Skin epidermis (tissue), 12 donors: ENCODE data around the gene TLE1.
"Not testable (repeated sequence)": the region's sequence is repeated elsewhere in the genome, so short reads cannot be mapped to it uniquely, and the experiment has no call there.

Source experiments
- H3K27ac ChIP-seq, 21 experiments: fragments of 200-600 bp; sonication (generic) in 11 of 21; one replicate each; pipeline ENCODE4 v1.5.0; 2020; ENCODE audit warnings: mild to moderate bottlenecking in 3 of 21, inconsistent platforms in 2 of 21, moderate library complexity in 2 of 21
- H3K4me3 ChIP-seq, 7 experiments: fragments of 200-600 bp; sonication (generic) in 2 of 7; one replicate each; pipeline ENCODE4 v1.5.0; 2020; ENCODE audit warnings: inconsistent platforms in 2 of 7, mild to moderate bottlenecking in 2 of 7, moderate library complexity in 1 of 7

TLE1 gene

GRCh38 chr9:81689343-81690175, at the start of gene TLE1:
TLE1 (minus strand) TSS chr9:81689547; CDS start chr9:81688240, 1,307 bp downstream.
- Histone ChIP-seq H3K4me3 (peak within 1 kb of the TSS; percentile 59 to 79 (median 71)), H3K27ac (peak within 1 kb of the TSS; percentile 53 to 89 (median 81))

- Histone ChIP-seq H3K27ac (no peak overlapping the region), H3K4me3 (no peak overlapping the region)
These were observed 48.6 kb upstream of the TLE1 start for GRCh38 chr9:81737871-81738507.

GRCh38 chr9:81730498-81730897, 41.2 kb upstream of the TLE1 start:
- H3K27ac ChIP-seq, H3K4me3 ChIP-seq: not testable (repeated sequence)

GRCh38 chr9:81729135-81729534, 39.8 kb upstream of the TLE1 start:
- H3K27ac ChIP-seq = no peak overlapping the region

GRCh38 chr9:81724242-81724889, 35.0 kb upstream of the TLE1 start:
- no peak overlapping the region for H3K27ac ChIP-seq
- no peak overlapping the region for H3K4me3 ChIP-seq

More at GRCh38 chr9:81729135-81729534, 39.8 kb upstream of the TLE1 start:
- no peak overlapping the region for H3K4me3 ChIP-seq

- no peak overlapping the region for H3K27ac ChIP-seq
- H3K4me3 ChIP-seq = no peak overlapping the region
These were observed 32.9 kb upstream of the TLE1 start for GRCh38 chr9:81722277-81722676.

GRCh38 chr9:81720450-81721086, 31.2 kb upstream of the TLE1 start:
- no peak overlapping the region for H3K4me3 ChIP-seq
- H3K27ac ChIP-seq = no peak overlapping the region

GRCh38 chr9:81719972-81720371, 30.6 kb upstream of the TLE1 start:
- H3K27ac ChIP-seq = no peak overlapping the region
- H3K4me3 ChIP-seq = no peak overlapping the region

GRCh38 chr9:81718244-81718643, 28.9 kb upstream of the TLE1 start:
- Histone ChIP-seq H3K4me3 (no peak overlapping the region), H3K27ac (no peak overlapping the region)

GRCh38 chr9:81717747-81718077, 28.4 kb upstream of the TLE1 start:
- Histone ChIP-seq H3K4me3 (no peak overlapping the region), H3K27ac (no peak overlapping the region)

GRCh38 chr9:81717061-81717746, 27.9 kb upstream of the TLE1 start:
- no peak overlapping the region for H3K4me3 ChIP-seq

GRCh38 chr9:81716409-81716808, 27.1 kb upstream of the TLE1 start:
- Histone ChIP-seq H3K27ac (no peak overlapping the region), H3K4me3 (no peak overlapping the region)

More at GRCh38 chr9:81717061-81717746, 27.9 kb upstream of the TLE1 start:
- H3K27ac ChIP-seq = no peak overlapping the region

GRCh38 chr9:81705578-81705977, 16.2 kb upstream of the TLE1 start:
- Histone ChIP-seq H3K27ac (no peak overlapping the region), H3K4me3 (no peak overlapping the region)

- Histone ChIP-seq H3K4me3 (no peak overlapping the region), H3K27ac (no peak overlapping the region)
These were observed 5.2 kb upstream of the TLE1 start for GRCh38 chr9:81694541-81694940.

- no peak overlapping the region for H3K4me3 ChIP-seq
- no peak overlapping the region for H3K27ac ChIP-seq
These were observed 4.5 kb upstream of the TLE1 start for GRCh38 chr9:81693671-81694378.

GRCh38 chr9:81690251-81690851, 1.0 kb upstream of the TLE1 start:
- H3K27ac ChIP-seq = peak overlapping the region in 17 of 21 experiments; percentile 19 to 86 (median 72)
- peak overlapping the region; percentile 59 to 79 (median 71) for H3K4me3 ChIP-seq

GRCh38 chr9:81689093-81689342, 329 bp downstream of the TLE1 start:
- Histone ChIP-seq H3K27ac (peak overlapping the region in 20 of 21 experiments; percentile 53 to 89 (median 82)), H3K4me3 (peak overlapping the region; percentile 59 to 79 (median 71))

- H3K4me3 ChIP-seq = peak overlapping the region; percentile 59 to 79 (median 71)
- H3K27ac ChIP-seq = peak overlapping the region; percentile 53 to 89 (median 81)
These were observed 870 bp downstream of the TLE1 start for GRCh38 chr9:81688262-81689092.
